Measurements from ENCODE around the gene HLX. TPM values are rescaled to one million over a fixed set of nuclear protein-coding genes. Genes with fewer than 3 reads are reported as not detected.

HLX gene
- total RNA-seq, 1 donor from 2014 or later, result 20.8 TPM

GRCh38 chr1:220926146-220926545 lies 46.9 kb downstream of the HLX start:
- no peak for DNase-seq

- no peak for DNase-seq
Observed at GRCh38 chr1:220927442-220927841, 48.2 kb downstream of the HLX start.

DNA sequence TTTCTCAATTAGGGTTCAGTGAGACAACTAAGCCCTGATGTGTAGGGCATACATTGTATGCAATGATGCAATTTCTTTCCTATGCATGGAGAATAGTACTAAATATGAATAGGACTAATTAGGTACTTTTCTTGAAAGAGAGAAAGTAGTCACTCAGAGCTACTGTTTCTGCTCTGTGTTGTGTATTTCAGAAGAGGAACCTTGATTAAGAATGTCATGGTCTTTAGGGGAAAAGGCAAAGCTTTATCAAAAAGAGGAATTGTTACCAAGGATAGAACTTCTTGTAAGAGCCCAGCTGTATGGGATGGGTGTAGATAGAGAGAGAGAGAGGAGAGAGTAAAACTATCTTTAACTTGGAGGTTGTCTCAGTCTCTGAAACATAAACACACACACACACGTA lies 49.1 kb downstream of the HLX start:
- no peak for DNase-seq

DNA sequence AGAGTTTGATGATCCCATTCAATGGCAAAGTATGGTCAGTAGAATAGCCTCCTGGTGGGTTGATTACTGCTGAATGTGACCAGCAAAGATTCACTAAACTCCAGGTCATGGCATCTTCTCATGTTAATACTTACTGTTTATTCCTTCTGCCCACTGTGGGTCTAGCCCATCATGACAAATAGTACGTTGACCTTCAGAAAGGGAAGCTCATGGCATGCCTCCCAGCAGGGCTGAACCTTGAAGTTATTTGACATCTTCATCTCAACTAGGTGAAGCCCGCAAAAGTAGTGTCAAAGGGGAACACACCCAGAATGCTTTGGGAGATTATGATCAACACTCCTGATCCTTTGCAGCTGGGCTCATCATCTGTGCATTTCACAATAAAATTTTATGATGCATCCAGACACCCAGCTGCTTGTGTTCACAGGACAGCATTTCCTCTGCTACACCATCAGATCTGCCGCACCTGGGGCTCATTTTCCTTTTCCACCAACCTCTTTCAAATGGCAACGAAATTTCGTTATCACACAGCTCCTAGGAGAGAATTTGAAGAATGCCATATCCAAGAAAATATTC lies 49.6 kb downstream of the HLX start:
- no peak for DNase-seq

- no peak for DNase-seq
Observed at GRCh38 chr1:220929304-220929703, 50.1 kb downstream of the HLX start.

Other genes with a start within 250 kb of the HLX start
- 124 and 125 TPM in 2 replicates for gene C1orf115, start 189.1 kb upstream of the HLX start, total RNA-seq
- gene MTARC2, start 131.1 kb upstream of the HLX start, total RNA-seq, result 11.0 and 23.5 TPM in 2 replicates
- 1.9 and 3.9 TPM in 2 replicates for gene MTARC1, start 92.5 kb upstream of the HLX start, total RNA-seq